GM12878 (cell line): ENCODE data around the gene DDX49.

Experiments used
- BRCA1 ChIP-seq: IDR thresholded peaks from 2 replicates; pipeline ENCODE4 v1.6.1; 2011; ENCODE audit warnings: low read depth, low read length, improper control_type of control experiment
- CBFB ChIP-seq: IDR thresholded peaks from 2 replicates; pipeline ENCODE4 v1.6.1; 2016; ENCODE audit warnings: antibody characterized with exemption, low read depth
- CHD1 ChIP-seq: IDR thresholded peaks from 2 replicates; pipeline ENCODE4 v1.6.1; 2012; ENCODE audit warnings: low read depth, low read length, improper control_type of control experiment
- EZH2 ChIP-seq: IDR thresholded peaks from 2 replicates; pipeline ENCODE4 v1.6.1; 2012; ENCODE audit warnings: low read depth, mild to moderate bottlenecking, control low read depth, inconsistent platforms, low read length, borderline replicate concordance; ENCODE audit not compliant: control insufficient read depth
- RAD21 ChIP-seq: IDR thresholded peaks from 2 replicates; pipeline ENCODE4 v1.6.1; 2011; ENCODE audit warnings: mild to moderate bottlenecking, low read depth, low read length, moderate library complexity; ENCODE audit not compliant: insufficient read depth
- TAF1 ChIP-seq: IDR thresholded peaks from 2 replicates; pipeline ENCODE4 v1.6.1; 2011; ENCODE audit warnings: mild to moderate bottlenecking, low read depth, low read length, borderline replicate concordance
- TF ChIP-seq, protein P1 (sequence below): IDR thresholded peaks from 2 replicates; pipeline ENCODE4 v1.6.1; 2012; ENCODE audit warnings: low read length, inconsistent platforms
- TF ChIP-seq, protein P2 (sequence below), 3 experiments: IDR thresholded peaks in 2 of 3; conservative IDR thresholded peaks in 1 of 3; 2 replicates each; pipeline ENCODE4 v1.5.1; 2011; ENCODE audit warnings: low read depth in 3 of 3, low read length in 3 of 3, mild to moderate bottlenecking in 3 of 3, control low read depth in 2 of 3, moderate library complexity in 2 of 3, inconsistent platforms in 1 of 3, mixed read lengths in 1 of 3; ENCODE audit not compliant: control insufficient read depth in 2 of 3, insufficient read depth in 1 of 3; ENCODE audit errors: extremely low read depth in 1 of 3
- TF ChIP-seq, protein P3 (sequence below): IDR thresholded peaks from 2 replicates; pipeline ENCODE4 v1.6.1; 2011; ENCODE audit warnings: low read depth, low read length, improper control_type of control experiment, borderline replicate concordance
- TF ChIP-seq, protein P4 (sequence below): fragments of 450-650 bp; formaldehyde crosslinking; IDR thresholded peaks from 2 replicates; pipeline ENCODE4 v1.5.0; 2022; ENCODE audit warnings: mild to moderate bottlenecking, missing genetic modification characterization
- TF ChIP-seq, protein P5 (sequence below): IDR thresholded peaks from 2 replicates; pipeline ENCODE4 v1.6.1; 2012; ENCODE audit warnings: low read depth, low read length, improper control_type of control experiment

DNA sequence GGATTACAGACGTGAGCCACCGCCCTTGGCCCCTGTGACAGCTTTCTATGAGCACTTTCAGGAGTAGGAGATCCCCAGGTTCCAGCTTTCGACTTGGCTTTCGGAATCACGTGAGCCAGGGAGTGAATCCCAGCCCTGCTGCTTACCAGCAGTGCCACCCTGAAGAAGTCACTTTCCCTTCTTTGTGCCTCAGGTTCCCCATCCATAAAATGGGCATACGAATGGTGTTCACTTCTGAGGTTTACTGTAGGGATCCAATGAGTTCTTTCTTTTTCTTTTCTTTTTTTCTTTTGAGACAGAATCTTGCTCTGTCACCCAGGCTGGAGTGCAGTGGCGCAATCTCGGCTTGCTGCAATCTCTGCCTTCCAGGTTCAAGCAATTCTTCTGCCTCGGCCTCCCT is 25.8 kb downstream of the DDX49 start:
- TF ChIP-seq TAF1 (no peak), EZH2 (no peak), RAD21 (no peak), CBFB (no peak), BRCA1 (no peak), CHD1 (no peak)
- TF ChIP-seq, protein P1, sequence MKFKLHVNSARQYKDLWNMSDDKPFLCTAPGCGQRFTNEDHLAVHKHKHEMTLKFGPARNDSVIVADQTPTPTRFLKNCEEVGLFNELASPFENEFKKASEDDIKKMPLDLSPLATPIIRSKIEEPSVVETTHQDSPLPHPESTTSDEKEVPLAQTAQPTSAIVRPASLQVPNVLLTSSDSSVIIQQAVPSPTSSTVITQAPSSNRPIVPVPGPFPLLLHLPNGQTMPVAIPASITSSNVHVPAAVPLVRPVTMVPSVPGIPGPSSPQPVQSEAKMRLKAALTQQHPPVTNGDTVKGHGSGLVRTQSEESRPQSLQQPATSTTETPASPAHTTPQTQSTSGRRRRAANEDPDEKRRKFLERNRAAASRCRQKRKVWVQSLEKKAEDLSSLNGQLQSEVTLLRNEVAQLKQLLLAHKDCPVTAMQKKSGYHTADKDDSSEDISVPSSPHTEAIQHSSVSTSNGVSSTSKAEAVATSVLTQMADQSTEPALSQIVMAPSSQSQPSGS: no peak
- TF ChIP-seq, protein P2, sequence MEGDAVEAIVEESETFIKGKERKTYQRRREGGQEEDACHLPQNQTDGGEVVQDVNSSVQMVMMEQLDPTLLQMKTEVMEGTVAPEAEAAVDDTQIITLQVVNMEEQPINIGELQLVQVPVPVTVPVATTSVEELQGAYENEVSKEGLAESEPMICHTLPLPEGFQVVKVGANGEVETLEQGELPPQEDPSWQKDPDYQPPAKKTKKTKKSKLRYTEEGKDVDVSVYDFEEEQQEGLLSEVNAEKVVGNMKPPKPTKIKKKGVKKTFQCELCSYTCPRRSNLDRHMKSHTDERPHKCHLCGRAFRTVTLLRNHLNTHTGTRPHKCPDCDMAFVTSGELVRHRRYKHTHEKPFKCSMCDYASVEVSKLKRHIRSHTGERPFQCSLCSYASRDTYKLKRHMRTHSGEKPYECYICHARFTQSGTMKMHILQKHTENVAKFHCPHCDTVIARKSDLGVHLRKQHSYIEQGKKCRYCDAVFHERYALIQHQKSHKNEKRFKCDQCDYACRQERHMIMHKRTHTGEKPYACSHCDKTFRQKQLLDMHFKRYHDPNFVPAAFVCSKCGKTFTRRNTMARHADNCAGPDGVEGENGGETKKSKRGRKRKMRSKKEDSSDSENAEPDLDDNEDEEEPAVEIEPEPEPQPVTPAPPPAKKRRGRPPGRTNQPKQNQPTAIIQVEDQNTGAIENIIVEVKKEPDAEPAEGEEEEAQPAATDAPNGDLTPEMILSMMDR (IDR thresholded peaks at IDR 0.05 in 2 of 3, conservative IDR thresholded peaks at IDR 0.05 in 1 of 3; ENCODE audit: control insufficient read depth in 2 of 3, extremely low read depth in 1 of 3, insufficient read depth in 1 of 3, low read depth in 3 of 3, low read length in 3 of 3): no peak
- TF ChIP-seq, protein P3, sequence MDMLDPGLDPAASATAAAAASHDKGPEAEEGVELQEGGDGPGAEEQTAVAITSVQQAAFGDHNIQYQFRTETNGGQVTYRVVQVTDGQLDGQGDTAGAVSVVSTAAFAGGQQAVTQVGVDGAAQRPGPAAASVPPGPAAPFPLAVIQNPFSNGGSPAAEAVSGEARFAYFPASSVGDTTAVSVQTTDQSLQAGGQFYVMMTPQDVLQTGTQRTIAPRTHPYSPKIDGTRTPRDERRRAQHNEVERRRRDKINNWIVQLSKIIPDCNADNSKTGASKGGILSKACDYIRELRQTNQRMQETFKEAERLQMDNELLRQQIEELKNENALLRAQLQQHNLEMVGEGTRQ: no peak
- TF ChIP-seq, protein P4, sequence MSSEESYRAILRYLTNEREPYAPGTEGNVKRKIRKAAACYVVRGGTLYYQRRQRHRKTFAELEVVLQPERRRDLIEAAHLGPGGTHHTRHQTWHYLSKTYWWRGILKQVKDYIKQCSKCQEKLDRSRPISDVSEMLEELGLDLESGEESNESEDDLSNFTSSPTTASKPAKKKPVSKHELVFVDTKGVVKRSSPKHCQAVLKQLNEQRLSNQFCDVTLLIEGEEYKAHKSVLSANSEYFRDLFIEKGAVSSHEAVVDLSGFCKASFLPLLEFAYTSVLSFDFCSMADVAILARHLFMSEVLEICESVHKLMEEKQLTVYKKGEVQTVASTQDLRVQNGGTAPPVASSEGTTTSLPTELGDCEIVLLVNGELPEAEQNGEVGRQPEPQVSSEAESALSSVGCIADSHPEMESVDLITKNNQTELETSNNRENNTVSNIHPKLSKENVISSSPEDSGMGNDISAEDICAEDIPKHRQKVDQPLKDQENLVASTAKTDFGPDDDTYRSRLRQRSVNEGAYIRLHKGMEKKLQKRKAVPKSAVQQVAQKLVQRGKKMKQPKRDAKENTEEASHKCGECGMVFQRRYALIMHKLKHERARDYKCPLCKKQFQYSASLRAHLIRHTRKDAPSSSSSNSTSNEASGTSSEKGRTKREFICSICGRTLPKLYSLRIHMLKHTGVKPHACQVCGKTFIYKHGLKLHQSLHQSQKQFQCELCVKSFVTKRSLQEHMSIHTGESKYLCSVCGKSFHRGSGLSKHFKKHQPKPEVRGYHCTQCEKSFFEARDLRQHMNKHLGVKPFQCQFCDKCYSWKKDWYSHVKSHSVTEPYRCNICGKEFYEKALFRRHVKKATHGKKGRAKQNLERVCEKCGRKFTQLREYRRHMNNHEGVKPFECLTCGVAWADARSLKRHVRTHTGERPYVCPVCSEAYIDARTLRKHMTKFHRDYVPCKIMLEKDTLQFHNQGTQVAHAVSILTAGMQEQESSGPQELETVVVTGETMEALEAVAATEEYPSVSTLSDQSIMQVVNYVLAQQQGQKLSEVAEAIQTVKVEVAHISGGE (CRISPR knock-in tag): no peak
- TF ChIP-seq, protein P5, sequence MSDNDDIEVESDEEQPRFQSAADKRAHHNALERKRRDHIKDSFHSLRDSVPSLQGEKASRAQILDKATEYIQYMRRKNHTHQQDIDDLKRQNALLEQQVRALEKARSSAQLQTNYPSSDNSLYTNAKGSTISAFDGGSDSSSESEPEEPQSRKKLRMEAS: no peak
